Kidney (tissue), 14 donors: ENCODE measurements around the gene SNW1. TPM values are rescaled to one million over a fixed set of nuclear protein-coding genes. Genes with fewer than 3 reads are reported as not detected.
A peak's percentile ranks its signal among the peaks of the same experiment; 100 is the strongest.

Experiments used
- DNase-seq, 5 donors: peaks; one replicate each; pipeline ENCODE4 v3.0.0-alpha.2; 2013 to 2020
- FAIRE-seq: peaks from 2 replicates; lab custom pipeline; 2012; peaks lifted over from hg19 to GRCh38; lab: Jason Lieb, UNC
- H3K27ac ChIP-seq, 2 donors: one replicate each; pipeline ENCODE4 v1.7.0; 2013; ENCODE audit warnings: low read depth in 2 of 2, low read length in 2 of 2, inconsistent platforms in 1 of 2
- H3K27me3 ChIP-seq: one replicate; pipeline ENCODE4 v1.7.1; 2013; ENCODE audit warnings: low read length, inconsistent platforms; ENCODE audit not compliant: control insufficient read depth, insufficient read depth
- H3K36me3 ChIP-seq, 3 donors: one replicate each; pipeline versions ENCODE4 v1.7.0 to v1.7.1; 2013; ENCODE audit warnings: low read length in 3 of 3, control low read depth in 1 of 3, inconsistent platforms in 1 of 3; ENCODE audit not compliant: insufficient read depth in 3 of 3, control insufficient read depth in 2 of 3
- H3K4me1 ChIP-seq, 3 donors: one replicate each; pipeline versions ENCODE4 v1.7.0 to v1.7.1; 2013; ENCODE audit warnings: low read length in 3 of 3, inconsistent platforms in 1 of 3, low read depth in 1 of 3; ENCODE audit not compliant: control insufficient read depth in 2 of 3, insufficient read depth in 2 of 3
- H3K4me3 ChIP-seq, 3 donors: one replicate each; pipeline versions ENCODE4 v1.7.0 to v1.8.1; 2013; ENCODE audit warnings: low read length in 3 of 3, control low read depth in 1 of 3, inconsistent platforms in 1 of 3
- H3K9ac ChIP-seq, 3 donors: one replicate each; pipeline versions ENCODE4 v1.7.0 to v1.7.1; 2013; ENCODE audit warnings: low read length in 3 of 3, control low read depth in 1 of 3, inconsistent platforms in 1 of 3
- H3K9me3 ChIP-seq, 3 donors: one replicate each; pipeline versions ENCODE4 v1.7.0 to v1.7.1; 2013; ENCODE audit warnings: low read length in 3 of 3, control low read depth in 1 of 3, inconsistent platforms in 1 of 3; ENCODE audit not compliant: control insufficient read depth in 2 of 3, insufficient read depth in 1 of 3
- CTCF ChIP-seq: IDR thresholded peaks from 3 replicates; pipeline ENCODE4 v1.5.1; 2012; ENCODE audit warnings: mild to moderate bottlenecking, moderate library complexity, borderline replicate concordance; ENCODE audit not compliant: insufficient read depth; ENCODE audit errors: extremely low read depth
- intact Hi-C: fragments of 100-400 bp; cut with DNase I; formaldehyde crosslinking; loops from one replicate; pipeline ENCODE4 v1.11.1; 2022
- polyA plus RNA-seq: library from polyadenylated mRNA; stranded (reverse); fragments of 350-450 nt; fragmentation: Illumina TruSeq; extraction: RNeasy Lipid Tissue Mini Kit (QIAGEN cat#74804); gene quantifications from one replicate; pipeline ENCODE4 v1.2.3, GENCODE V29; 2014; ENCODE audit warnings: low read depth, low replicate concordance; ENCODE audit not compliant: insufficient read depth
- total RNA-seq: library from RNA; stranded (reverse); fragmentation: NEBNext Ultra II Directional; extraction: Animal tissue kit (Norgen Biotek cat#: 25700); gene quantifications from one replicate; pipeline ENCODE4 v1.2.1, GENCODE V29; 2021
- donor health status: control.
- donor health status: control.
- donor health status: control.
- donor health status: control.
- donor health status: control.
- donor health status: DM: yes; HTN: yes; CAD: no.
- donor health status: Normal renal cell carcinoma (clear cell type).

SNW1 gene
- total and polyA plus RNA-seq, 2 donors from 2014 or later: 37.8 to 63.9 TPM

DNA sequence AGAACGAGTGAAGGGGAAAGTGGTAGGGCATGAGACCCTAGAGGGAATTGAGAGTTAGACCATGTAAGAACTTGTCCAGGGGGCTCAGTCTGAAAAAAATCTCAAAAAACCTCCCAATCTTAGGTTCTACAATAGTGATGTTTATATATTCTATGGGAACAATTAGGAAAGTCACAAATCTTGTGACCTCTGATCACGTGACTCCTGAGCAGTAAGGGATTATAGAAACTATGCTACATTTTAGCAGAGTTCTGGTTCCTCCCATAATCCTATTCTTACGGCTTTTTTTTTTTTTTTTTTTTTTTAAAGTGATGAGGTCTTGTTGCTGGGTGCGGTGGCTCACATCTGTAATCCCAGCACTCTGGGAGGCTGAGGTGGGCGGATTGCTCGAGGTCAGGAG, 44.8 kb upstream of the SNW1 start:
- Histone ChIP-seq H3K27me3 (no peaks in the 10 kb centered on the region), H3K4me3 (no peak overlapping the region), H3K27ac (no peak overlapping the region), H3K9me3 (no peaks in the 10 kb centered on the region), H3K36me3 (no peaks in the 10 kb centered on the region), H3K4me1 (peaks cover 0 to under 1% (median 0%) of the 10 kb centered on the region in 3 donors), H3K9ac (no peak overlapping the region)
- TF ChIP-seq CTCF: no peak
- intact Hi-C loops: no loop called here
- FAIRE-seq (no peak), DNase-seq (no peak)

DNA sequence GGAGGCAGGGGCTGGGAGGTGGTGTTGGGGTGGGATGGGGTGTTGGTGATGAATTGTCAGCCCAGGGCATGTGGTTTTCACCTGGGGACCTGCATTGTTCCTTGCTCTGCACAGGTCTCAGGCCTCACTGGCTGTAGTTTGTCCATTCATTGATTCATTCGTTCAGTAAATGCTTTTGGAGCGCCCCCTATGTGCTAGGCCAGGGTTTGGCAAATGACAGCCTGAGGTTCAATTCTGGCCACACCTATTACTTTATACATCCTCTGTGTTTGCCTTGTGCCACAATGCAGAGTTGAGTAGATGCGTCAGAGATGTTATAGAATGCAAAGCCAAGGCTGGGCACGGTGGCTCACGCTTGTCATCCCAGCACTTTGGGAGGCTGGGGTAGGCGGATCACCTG, 43.6 kb upstream of the SNW1 start:
- no peak overlapping the region for H3K9ac ChIP-seq
- no peak overlapping the region for H3K4me3 ChIP-seq
- no peak for TF ChIP-seq CTCF
- no peak for DNase-seq
- H3K36me3 ChIP-seq: no peaks in the 10 kb centered on the region
- FAIRE-seq: no peak
- H3K27ac ChIP-seq: no peak overlapping the region
- H3K27me3 ChIP-seq: no peaks in the 10 kb centered on the region
- H3K4me1 ChIP-seq: peaks cover 0 to 4% (median 0%) of the 10 kb centered on the region in 3 donors
- intact Hi-C loops: no loop called here
- H3K9me3 ChIP-seq: no peaks in the 10 kb centered on the region

GRCh38 chr14:77800814-77801213, 39.9 kb upstream of the SNW1 start:
- Histone ChIP-seq H3K9me3 (no peaks in the 10 kb centered on the region), H3K27me3 (no peaks in the 10 kb centered on the region), H3K36me3 (no peaks in the 10 kb centered on the region), H3K4me1 (peaks cover 0 to 4% (median 0%) of the 10 kb centered on the region in 3 donors), H3K9ac (peak overlapping the region in 2 of 3 donors; percentile 28 to 82), H3K4me3 (peak overlapping the region in 2 of 3 donors; percentile 81 to 82), H3K27ac (peak overlapping the region; percentile 87 to 88)
- no peak for DNase-seq
- TF ChIP-seq CTCF: no peak
- no peak for FAIRE-seq
- intact Hi-C loops: no loop called here
